Sigmoid colon (tissue), 4 donors: ENCODE measurements around the gene PRAMEF1.

Experiments used
- CTCF ChIP-seq, 4 experiments: fragments of 450-650 bp in 3 of 4; fragments of 200-600 bp in 1 of 4; IDR thresholded peaks; one replicate each; pipeline ENCODE4 v1.5.1; 2016 to 2019; ENCODE audit warnings: antibody characterized with exemption in 4 of 4, mild to moderate bottlenecking in 3 of 4, moderate library complexity in 2 of 4
- POLR2A ChIP-seq, 2 donors: fragments of 450-650 bp; IDR thresholded peaks; one replicate each; pipeline ENCODE4 v1.6.1; 2016; ENCODE audit warnings: antibody characterized with exemption in 2 of 2, mild to moderate bottlenecking in 2 of 2, moderate library complexity in 2 of 2
- POLR2AphosphoS5 ChIP-seq, 4 donors: sonication (generic); formaldehyde crosslinking; IDR thresholded peaks; one replicate each; pipeline ENCODE4 v1.6.1; 2017; ENCODE audit warnings: antibody characterized with exemption in 4 of 4

GRCh38 chr1:12745126-12745991 lies 45.8 kb upstream of the PRAMEF1 start:
- TF ChIP-seq CTCF (IDR thresholded peaks at IDR 0.05) (no peak), POLR2AphosphoS5 (IDR thresholded peaks at IDR 0.05) (no peak), POLR2A (IDR thresholded peaks at IDR 0.05) (no peak)
